Measurements from ENCODE around the gene ZFAND6. TPM values are rescaled to one million over a fixed set of nuclear protein-coding genes. Genes with fewer than 3 reads are reported as not detected.
"Not testable (repeated sequence)": the region's sequence is repeated elsewhere in the genome, so short reads cannot be mapped to it uniquely, and the experiment has no call there.

Gene ZFAND6
- polyA plus RNA-seq, 3 donors: 41.6 to 106 (median 99.6) TPM

GRCh38 chr15:80121546-80121945 is 62.1 kb downstream of the ZFAND6 start:
- DNase-seq: no peak
- no peak overlapping the region for H3K27ac ChIP-seq (ENCODE audit: low read depth in 1 of 2, low read length in 2 of 2)
- H3K27me3 Mint-ChIP-seq (ENCODE audit: low read depth in 3 of 3): peaks cover 0 to 2% (median 0%) of the 10 kb centered on the region in 3 donors
- H3K9me3 Mint-ChIP-seq: peaks cover 0 to 2% (median 0%) of the 10 kb centered on the region in 7 donors
- peaks cover 10% of the 10 kb centered on the region for H3K4me1 Mint-ChIP-seq
- H3K79me2 ChIP-seq (ENCODE audit: insufficient read depth, low read length): peaks cover 25% of the 10 kb centered on the region
- H2AFZ ChIP-seq (ENCODE audit: insufficient read depth, low read depth, low read length, poor library complexity, severe bottlenecking): no peak overlapping the region
- H4K20me1 ChIP-seq (ENCODE audit: insufficient read depth, low read length): peaks cover 61% of the 10 kb centered on the region
- no CpG with 5 or more reads among the region's 4 CpGs for WGBS (ENCODE audit: insufficient coverage)
- no peak overlapping the region for H3K4me3 Mint-ChIP-seq
- no peaks in the 10 kb centered on the region for H3K27me3 ChIP-seq (ENCODE audit: control insufficient read depth in 2 of 2, insufficient read depth in 2 of 2, low read length in 2 of 2)
- no peak overlapping the region for H3K4me2 ChIP-seq (replicated peaks; ENCODE audit: extremely low read depth, low read length, poor library complexity, severe bottlenecking)
- H3K9ac ChIP-seq (ENCODE audit: insufficient read depth, low read length, poor library complexity, severe bottlenecking): no peak overlapping the region
- H3K4me3 ChIP-seq (replicated peaks in 1 of 3; ENCODE audit: low read depth in 2 of 3, low read length in 3 of 3): no peak overlapping the region
- TF ChIP-seq, protein P1, sequence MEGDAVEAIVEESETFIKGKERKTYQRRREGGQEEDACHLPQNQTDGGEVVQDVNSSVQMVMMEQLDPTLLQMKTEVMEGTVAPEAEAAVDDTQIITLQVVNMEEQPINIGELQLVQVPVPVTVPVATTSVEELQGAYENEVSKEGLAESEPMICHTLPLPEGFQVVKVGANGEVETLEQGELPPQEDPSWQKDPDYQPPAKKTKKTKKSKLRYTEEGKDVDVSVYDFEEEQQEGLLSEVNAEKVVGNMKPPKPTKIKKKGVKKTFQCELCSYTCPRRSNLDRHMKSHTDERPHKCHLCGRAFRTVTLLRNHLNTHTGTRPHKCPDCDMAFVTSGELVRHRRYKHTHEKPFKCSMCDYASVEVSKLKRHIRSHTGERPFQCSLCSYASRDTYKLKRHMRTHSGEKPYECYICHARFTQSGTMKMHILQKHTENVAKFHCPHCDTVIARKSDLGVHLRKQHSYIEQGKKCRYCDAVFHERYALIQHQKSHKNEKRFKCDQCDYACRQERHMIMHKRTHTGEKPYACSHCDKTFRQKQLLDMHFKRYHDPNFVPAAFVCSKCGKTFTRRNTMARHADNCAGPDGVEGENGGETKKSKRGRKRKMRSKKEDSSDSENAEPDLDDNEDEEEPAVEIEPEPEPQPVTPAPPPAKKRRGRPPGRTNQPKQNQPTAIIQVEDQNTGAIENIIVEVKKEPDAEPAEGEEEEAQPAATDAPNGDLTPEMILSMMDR (IDR thresholded peaks at IDR 0.05): no peak
- H3K36me3 ChIP-seq (replicated peaks in 1 of 2; ENCODE audit: control insufficient read depth in 1 of 2, insufficient read depth in 2 of 2, low read length in 2 of 2): peaks cover 24 to 57% of the 10 kb centered on the region in 2 donors
- peaks cover 0 to 6% of the 10 kb centered on the region in 2 donors for H3K4me1 ChIP-seq (ENCODE audit: control insufficient read depth in 1 of 2, insufficient read depth in 2 of 2, low read length in 2 of 2)
- intact Hi-C loops (cut with micrococcal nuclease): no loop called here
- H3K27ac Mint-ChIP-seq: no peak overlapping the region
- peaks cover 42 to 50% of the 10 kb centered on the region in 2 donors for H3K36me3 Mint-ChIP-seq
- H3K9me3 ChIP-seq (replicated peaks in 1 of 2; ENCODE audit: control insufficient read depth in 1 of 2, insufficient read depth in 1 of 2, low read length in 2 of 2): no peaks in the 10 kb centered on the region

DNA sequence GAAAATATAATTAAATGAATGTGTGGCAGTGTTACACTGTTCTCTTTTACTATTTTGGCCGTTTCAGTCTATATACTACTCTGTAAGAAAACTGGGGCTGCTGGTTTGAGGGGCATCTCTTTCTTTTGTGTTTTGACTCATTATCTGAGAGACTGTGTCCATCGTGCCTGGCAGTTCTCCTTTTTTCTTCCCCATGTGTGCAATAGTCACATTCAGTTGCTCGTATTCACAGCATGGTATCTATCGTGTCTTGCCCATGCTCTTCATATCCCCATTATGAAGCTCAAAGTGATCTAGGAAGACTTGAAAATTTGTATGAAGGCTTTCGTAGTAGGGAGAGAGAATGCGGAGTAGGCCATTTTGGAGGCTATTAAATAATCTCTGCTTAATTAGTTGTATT is 63.6 kb downstream of the ZFAND6 start:
- Mint-ChIP-seq H3K27me3 (ENCODE audit: low read depth in 3 of 3) (peaks cover 0 to 2% (median 0%) of the 10 kb centered on the region in 3 donors), H3K36me3 (peaks cover 42 to 62% of the 10 kb centered on the region in 2 donors)

DNA sequence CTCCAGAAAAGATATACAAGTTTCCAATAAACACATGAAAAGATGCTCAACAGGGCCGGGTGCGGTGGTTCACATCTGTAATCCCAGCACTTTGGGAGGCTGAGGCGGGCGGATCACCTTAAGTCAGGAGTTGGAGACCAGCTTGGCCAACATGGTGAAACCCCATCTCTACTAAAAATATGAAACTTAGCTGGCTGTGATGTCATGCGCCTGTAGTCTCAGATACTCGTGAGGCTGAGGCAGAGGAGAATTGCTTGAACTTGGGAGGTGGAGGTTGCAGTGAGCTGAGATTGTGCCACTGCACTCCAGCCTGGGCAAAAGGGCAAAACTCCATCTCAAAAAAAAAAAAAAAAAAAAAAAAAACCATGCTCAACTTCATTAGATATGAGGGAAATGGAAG is 67.8 kb downstream of the ZFAND6 start:
- H2AFZ ChIP-seq (ENCODE audit: insufficient read depth, low read depth, low read length, poor library complexity, severe bottlenecking); H3K27me3 Mint-ChIP-seq (ENCODE audit: low read depth in 3 of 3); H3K27ac ChIP-seq (ENCODE audit: low read depth in 1 of 2, low read length in 2 of 2); H3K27ac Mint-ChIP-seq; H3K4me2 ChIP-seq (replicated peaks; ENCODE audit: extremely low read depth, low read length, poor library complexity, severe bottlenecking); H3K79me2 ChIP-seq (ENCODE audit: insufficient read depth, low read length); H3K9ac ChIP-seq (ENCODE audit: insufficient read depth, low read length, poor library complexity, severe bottlenecking); H3K27me3 ChIP-seq (ENCODE audit: control insufficient read depth in 2 of 2, insufficient read depth in 2 of 2, low read length in 2 of 2); H3K9me3 Mint-ChIP-seq; H3K4me1 ChIP-seq (ENCODE audit: control insufficient read depth in 1 of 2, insufficient read depth in 2 of 2, low read length in 2 of 2); H3K4me3 Mint-ChIP-seq; DNase-seq; H3K4me3 ChIP-seq (replicated peaks in 1 of 3; ENCODE audit: low read depth in 2 of 3, low read length in 3 of 3); H3K9me3 ChIP-seq (replicated peaks in 1 of 2; ENCODE audit: control insufficient read depth in 1 of 2, insufficient read depth in 1 of 2, low read length in 2 of 2); H3K4me1 Mint-ChIP-seq; intact Hi-C loops (cut with micrococcal nuclease): not testable (repeated sequence)
- Histone ChIP-seq H3K36me3 (replicated peaks in 1 of 2; ENCODE audit: control insufficient read depth in 1 of 2, insufficient read depth in 2 of 2, low read length in 2 of 2) (peaks cover 38 to 90% of the 10 kb centered on the region in 2 donors), H4K20me1 (ENCODE audit: insufficient read depth, low read length) (peaks cover 11% of the 10 kb centered on the region)
- 100% methylated on average over 2 of the region's 6 CpGs for WGBS (ENCODE audit: insufficient coverage)
- H3K36me3 Mint-ChIP-seq: peaks cover 50 to 79% of the 10 kb centered on the region in 2 donors

More for the DNA sequence above, 63.6 kb downstream of the ZFAND6 start:
- no peak overlapping the region for H3K4me2 ChIP-seq (replicated peaks; ENCODE audit: extremely low read depth, low read length, poor library complexity, severe bottlenecking)
- peaks cover 28 to 67% of the 10 kb centered on the region in 2 donors for H3K36me3 ChIP-seq (replicated peaks in 1 of 2; ENCODE audit: control insufficient read depth in 1 of 2, insufficient read depth in 2 of 2, low read length in 2 of 2)
- H3K27me3 ChIP-seq (ENCODE audit: control insufficient read depth in 2 of 2, insufficient read depth in 2 of 2, low read length in 2 of 2): no peaks in the 10 kb centered on the region
- intact Hi-C loops (cut with micrococcal nuclease): no loop called here
- peaks cover 13% of the 10 kb centered on the region for H3K79me2 ChIP-seq (ENCODE audit: insufficient read depth, low read length)
- peaks cover 10% of the 10 kb centered on the region for H3K4me1 Mint-ChIP-seq
- WGBS (ENCODE audit: insufficient coverage): 100% methylated on average over 2 of the region's 6 CpGs
- peaks cover 0 to 6% of the 10 kb centered on the region in 2 donors for H3K4me1 ChIP-seq (ENCODE audit: control insufficient read depth in 1 of 2, insufficient read depth in 2 of 2, low read length in 2 of 2)
- H3K27ac ChIP-seq (ENCODE audit: low read depth in 1 of 2, low read length in 2 of 2): peak overlapping the region in 1 of 2 donors; percentile 18
- H3K4me3 ChIP-seq (replicated peaks in 1 of 3; ENCODE audit: low read depth in 2 of 3, low read length in 3 of 3): no peak overlapping the region
- TF ChIP-seq, protein P1 (IDR thresholded peaks at IDR 0.05): no peak
- no peaks in the 10 kb centered on the region for H3K9me3 ChIP-seq (replicated peaks in 1 of 2; ENCODE audit: control insufficient read depth in 1 of 2, insufficient read depth in 1 of 2, low read length in 2 of 2)
- H2AFZ ChIP-seq (ENCODE audit: insufficient read depth, low read depth, low read length, poor library complexity, severe bottlenecking): no peak overlapping the region
- DNase-seq: peak; percentile 14 to 28 (median 25)
- H4K20me1 ChIP-seq (ENCODE audit: insufficient read depth, low read length): peaks cover 47% of the 10 kb centered on the region
- no peak overlapping the region for H3K4me3 Mint-ChIP-seq
- H3K9ac ChIP-seq (ENCODE audit: insufficient read depth, low read length, poor library complexity, severe bottlenecking): no peak overlapping the region
- peaks cover 0 to 2% (median 0%) of the 10 kb centered on the region in 7 donors for H3K9me3 Mint-ChIP-seq
- peak overlapping the region in 3 of 7 donors; percentile 5 to 76 (median 23) for H3K27ac Mint-ChIP-seq

All from CD14-positive monocyte (primary cell).